GM18873 (cell line): ENCODE measurements around the gene NPY5R.
A peak's percentile ranks its signal among the peaks of the same experiment; 100 is the strongest.

ENCODE experiments used
- ATAC-seq: cut with Tn5 transposase; IDR thresholded peaks from one replicate; pipeline ENCODE4 v1.9.1; 2021; ENCODE audit warnings: mild to moderate bottlenecking, moderate library complexity, moderate number of reproducible peaks; ENCODE audit not compliant: unreplicated experiment, low FRiP score

Gene NPY5R

DNA sequence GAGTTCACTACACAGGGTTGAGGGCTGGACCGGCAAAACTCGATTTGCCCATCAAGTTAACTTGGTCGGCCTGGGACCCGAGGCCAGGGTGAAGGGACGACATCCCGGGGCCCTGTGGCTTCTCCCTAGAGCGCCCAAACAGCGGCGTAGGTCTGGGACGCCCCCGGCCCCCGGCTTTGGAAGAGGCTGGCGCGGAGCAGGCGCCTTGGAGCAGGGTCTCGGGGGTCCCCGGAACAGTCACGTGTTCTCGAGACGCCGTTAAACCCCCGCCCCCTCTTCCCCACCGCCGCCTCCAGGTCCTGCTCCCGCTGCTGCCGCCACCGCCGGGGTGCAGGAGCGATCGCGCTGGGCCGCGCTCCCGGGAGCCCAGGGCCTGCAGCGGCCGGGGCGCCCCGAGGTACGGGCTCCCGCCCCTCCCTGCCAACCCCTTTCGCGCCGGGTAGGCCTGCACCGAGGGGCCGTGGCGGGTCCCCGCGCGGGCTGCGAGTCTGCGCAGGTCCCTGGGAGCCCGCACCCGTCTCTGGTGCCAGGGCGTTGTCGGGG lies at the start of gene NPY5R:
Gene NPY5R, plus strand, starts transcription at position 289 of the 543 bp plus-strand sequence. CDS start 6,382 bp downstream, outside the sequence.
- no peak for ATAC-seq

DNA sequence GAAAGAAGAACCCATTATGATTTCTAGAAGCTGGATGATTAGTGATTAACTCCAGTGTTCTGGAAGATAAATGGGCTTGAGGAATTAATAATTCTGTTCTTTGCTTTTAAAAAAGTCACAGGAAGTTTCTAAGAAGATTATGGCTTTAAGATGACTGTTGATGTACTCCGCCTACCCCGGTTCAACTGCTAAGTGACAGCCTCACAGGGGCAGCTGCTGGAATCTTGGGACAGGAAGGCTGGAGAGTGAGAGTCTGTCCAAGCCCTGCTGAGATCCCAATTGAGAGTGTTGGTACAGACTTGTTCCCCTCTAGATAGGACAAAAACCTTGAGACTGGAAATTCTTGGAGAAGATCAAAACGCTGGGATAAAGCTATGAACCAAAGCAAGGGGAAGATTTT lies 48.6 kb upstream of the NPY5R start:
- ATAC-seq: no peak

DNA sequence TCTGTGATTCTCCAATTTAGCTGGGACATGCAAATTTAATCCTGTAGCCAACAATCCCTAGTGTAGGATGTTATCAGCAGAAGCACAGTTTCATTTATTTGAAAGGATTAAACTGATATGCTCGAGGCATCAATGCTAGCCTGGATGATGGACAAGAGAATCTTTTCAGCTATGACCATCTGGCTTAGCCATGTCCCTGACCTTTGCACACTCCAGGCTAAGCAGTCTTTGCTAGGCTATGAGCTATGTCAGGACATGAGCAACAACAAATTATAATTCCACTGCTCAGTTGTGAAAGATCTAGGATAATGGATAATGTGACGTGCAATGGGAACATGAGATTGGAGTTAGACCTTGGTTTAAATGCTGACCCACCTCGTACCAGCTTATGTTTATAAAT lies 43.2 kb upstream of the NPY5R start:
- no peak for ATAC-seq

DNA sequence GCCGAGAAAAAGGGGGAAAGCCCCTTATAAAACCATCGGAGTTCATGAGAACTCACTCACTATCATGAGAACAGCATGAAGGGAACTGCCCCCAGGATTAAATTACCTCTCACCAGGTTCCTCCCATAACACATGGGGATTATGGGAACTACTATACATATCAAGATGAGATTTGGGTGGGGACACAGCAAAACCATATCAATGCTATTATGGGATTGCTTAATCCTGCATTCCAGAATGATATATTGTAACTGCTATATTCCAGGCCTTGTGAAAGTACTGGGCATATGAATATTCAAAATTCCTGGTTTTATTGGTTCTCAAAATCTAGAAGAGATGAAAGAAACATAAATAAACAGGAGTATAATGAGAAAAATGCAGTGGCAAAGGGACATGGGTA lies 40.6 kb upstream of the NPY5R start:
- no peak for ATAC-seq

DNA sequence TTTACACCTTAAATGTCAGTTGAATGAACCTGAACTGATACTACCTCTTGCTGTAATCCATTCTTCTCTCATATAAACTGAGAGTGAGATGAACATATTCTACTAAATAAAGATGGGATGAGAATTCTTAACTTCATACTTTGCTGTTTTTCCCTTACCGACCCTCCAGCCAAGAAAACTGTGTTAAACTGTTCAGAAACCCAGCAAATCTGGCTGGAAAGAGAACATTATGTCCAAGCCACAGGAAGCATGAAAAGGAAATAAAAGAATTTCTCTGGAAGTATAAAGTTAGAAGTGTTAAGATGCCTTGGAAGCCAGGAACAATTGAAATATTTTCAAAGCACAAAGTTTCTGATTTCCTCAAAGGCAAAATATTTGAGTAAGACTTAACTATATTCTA lies 34.2 kb upstream of the NPY5R start:
- ATAC-seq: no peak

DNA sequence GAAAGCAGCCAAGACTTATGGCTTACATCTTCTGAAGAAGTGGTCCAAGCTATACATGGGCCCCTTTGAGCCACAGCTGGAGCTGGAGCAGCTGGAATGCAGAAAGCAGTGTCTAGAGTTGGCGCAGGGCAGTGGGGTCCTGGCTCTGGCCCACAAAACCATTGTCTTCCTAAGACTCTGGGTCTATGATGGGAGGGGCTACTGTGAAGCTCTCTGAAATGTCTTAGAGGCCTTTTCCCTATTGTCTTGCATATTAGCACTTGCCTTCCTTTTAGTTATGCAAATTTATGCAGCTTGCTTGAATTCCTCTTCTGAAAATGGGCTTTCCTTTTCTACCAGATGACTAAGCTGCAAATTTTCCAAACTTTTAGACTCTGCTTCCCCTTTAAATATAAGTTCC lies 26.6 kb upstream of the NPY5R start:
- no peak for ATAC-seq

DNA sequence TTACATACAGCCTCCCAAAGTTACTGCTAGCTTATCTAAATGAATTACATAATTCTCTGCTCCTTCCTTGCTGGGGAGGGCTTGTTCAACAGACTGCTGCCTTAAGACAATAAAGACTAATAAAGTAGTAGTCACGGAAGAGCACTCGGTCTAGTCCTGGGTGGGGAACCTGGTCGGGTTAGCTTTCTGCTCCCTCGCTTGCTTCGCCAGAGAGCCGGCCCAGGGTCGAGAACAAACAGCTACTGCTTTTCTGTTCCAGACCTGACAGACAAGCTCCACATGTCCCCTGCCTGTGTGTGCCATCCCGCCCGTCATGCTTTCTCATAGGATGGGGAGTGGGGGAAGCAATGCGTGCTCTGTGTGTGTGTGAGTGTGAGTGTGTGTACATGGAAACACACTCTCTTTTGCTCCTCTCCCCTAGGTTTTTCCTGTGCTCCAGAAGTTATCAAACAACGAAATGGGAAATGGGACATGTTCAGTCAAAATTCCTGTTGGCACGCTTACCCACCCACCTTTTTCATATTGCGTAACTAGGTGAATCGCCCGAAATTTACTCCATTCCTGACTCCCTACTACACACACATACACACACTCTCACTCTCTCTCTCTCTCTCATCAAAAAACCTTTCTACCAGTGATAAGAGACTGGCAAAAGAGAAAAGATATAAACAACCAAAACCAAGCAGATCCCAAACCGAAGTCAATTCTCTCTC lies 12.6 kb upstream of the NPY5R start:
- ATAC-seq: no peak

DNA sequence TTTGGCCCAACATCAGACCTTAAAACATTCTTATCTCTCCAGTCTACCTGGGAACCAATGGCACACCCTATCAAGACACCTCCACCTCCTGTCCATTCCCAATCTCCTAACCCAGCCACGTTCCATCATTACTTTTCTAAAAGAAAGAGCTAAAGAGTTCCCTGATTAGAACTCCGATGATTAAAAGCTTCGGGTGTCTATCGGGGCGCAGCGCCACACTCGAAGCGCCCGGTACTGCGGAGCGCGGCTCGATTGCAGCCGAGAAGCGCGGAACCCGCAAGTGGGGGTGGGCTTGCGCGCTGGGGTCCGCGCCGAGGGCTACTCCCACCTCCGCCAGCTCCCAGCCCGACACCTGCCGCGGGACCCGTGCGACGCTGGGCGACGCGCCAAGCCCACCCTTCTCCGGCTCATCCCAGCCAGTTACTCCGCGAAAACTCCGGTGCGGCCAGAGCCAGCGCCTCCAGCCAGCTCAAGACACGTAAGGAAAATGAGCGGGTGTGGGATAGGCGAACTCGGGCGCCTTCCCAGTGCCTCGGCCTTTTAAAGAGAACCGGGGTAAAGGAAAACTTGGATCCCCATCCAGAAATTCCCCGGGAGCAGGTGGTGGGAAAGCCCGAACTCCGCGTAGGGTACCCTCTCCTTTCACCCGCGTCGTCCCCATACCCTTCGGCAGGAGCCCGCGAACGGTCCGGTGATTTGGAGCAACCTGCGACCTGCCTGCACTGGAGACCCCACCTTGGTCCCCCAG lies 11.9 kb upstream of the NPY5R start:
- ATAC-seq: no peak

DNA sequence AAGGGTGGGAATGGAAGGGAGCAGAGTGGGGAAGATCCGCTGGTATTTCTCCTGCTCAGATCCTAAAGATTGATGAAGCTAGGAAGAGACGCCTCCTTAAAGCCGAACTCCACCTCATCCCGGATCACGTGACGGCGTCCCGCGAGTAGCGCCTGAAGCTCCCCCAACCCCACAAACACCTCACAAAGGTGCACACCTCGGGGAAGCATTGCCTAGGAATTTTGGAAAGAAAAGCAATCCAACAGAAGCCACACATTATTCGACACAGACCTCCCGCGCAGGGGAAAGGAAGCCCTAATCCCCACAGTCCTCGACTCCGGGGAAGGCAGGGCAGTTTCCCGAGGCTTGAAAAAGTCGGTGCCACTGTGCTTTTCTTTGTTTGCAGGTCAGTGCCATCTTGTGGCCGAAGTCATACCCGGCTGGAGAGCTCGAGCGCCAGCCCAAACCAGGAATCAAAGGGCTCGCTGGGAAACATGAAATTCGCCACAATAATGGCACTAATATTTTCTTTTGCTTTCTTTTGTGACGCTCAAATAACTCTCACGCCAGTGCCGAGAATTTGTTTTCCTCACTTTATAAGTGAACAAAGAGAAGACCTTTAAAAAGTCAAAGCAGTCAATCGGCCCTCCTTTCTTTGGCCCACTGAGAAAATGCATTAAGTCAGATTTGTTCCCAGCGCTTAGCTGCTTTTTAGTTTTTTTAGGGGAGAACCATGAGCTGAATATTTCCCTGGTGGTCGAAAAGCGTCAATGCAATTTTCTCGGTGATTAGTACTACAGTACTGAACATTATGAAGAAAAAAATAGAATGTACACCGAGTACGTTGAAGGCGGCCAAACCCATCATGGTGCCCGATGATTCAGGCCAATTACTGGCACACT lies 10.9 kb upstream of the NPY5R start, which contains the start of gene NPY1R:
Gene NPY1R, minus strand, starts transcription at position 71 of the 881 bp plus-strand sequence. CDS start 6,042 bp downstream, outside the sequence.
- peak; percentile 77 for ATAC-seq

DNA sequence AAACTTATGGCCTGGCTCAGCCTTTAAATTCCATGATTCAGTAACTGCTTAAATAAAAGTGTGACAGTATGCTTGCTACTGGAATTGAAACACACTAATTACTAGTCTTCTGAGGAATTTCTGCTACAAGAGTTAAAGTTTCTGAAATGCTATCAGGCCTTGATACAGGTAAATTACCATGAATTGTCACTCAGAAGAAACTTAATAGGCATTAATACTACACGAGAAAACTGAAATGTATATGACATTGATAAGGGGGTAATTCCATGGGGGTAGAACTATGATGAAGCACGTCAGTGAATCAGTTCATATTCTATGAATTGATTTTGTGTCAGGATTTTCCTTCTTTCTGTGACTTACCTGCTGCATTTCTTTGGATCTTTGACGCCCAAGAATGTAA lies 8.3 kb upstream of the NPY5R start:
- no peak for ATAC-seq

DNA sequence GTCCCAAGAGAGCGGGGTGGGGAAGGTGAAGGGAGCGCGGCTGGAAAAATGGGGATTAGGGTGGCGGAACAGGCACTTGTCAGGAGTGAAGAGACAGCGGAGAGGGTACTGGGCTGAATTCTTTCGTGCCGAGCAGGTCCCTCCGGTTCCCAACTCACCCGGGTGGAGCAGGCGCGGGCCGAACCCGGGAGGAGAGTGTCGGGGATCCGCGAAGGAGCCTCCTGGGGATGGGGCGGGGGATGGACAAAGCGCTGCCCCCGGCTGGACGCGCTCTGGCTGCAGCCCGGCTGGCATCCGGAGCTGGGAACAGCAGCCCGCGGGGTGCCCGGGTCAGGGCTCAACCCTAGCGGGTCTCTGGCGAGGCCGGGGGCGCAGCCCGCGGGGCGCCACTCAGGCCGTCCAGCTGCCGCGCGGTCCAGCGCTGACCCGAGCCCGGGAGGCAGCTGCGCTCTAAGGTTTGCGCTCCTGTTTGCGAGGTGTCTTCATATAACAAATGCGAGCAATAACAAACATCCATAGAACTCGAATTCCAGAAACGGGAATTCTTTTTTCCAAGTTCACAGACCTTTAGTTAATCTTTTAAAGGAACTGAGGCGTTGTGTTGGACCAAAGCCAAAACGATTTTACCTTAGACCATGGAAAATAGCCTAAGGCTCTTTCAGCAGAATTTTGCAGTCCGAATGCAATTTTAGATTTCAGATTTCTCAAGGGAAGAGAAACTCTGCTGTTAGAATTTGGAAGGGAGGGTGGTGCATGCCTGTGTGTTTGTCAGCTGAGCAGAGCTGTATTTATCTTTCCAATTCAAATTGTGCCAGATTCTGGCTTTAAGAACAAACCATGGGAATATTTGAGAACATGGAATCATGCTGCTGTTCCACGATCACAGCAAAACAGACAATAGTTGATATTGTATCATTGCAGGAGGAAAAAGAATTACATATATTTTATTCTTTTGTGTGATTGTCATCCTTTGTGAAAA lies 744 bp downstream of the NPY5R start:
- no peak for ATAC-seq

DNA sequence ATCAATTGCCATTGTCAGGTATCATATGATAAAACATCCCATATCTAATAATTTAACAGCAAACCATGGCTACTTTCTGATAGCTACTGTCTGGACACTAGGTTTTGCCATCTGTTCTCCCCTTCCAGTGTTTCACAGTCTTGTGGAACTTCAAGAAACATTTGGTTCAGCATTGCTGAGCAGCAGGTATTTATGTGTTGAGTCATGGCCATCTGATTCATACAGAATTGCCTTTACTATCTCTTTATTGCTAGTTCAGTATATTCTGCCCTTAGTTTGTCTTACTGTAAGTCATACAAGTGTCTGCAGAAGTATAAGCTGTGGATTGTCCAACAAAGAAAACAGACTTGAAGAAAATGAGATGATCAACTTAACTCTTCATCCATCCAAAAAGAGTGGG lies 7.0 kb downstream of the NPY5R start:
- no peak for ATAC-seq

DNA sequence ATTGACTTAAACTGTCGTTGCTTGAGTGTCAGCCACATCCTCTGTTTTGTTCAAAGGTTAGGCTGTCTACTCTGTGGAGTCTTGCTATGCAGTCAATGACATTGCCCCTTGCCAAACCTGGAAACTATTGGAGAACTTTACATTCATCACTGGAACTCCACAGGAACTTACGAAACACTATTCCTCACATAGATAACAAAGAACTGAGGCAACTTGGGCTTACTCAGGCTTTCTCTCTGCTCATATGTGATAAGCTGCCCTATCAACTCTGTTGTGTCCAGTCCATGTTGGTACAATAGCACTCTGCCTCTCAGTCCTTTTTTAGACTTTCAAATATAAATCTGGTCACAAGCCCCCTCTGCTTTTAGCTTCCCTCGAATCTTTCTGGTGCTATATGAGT lies 9.4 kb downstream of the NPY5R start:
- ATAC-seq: no peak

DNA sequence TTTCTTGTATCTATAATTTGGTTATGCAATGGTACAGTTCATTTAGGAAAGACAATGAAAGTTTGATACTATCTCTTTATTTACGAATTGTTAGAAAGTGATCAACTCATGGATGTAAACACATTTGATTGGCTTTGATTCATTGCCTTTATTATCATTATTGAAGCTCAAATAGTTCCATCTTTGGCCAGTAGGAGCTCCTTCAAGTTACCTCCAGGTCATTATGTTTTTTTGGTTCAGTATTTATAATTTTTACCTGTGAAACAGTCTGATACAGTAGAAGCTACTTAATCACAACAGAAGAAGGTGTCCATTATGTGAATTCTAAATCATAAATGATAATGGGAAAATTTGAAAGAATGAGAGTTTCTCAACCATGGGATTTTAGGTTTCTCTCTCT lies 12.4 kb downstream of the NPY5R start:
- ATAC-seq: no peak

DNA sequence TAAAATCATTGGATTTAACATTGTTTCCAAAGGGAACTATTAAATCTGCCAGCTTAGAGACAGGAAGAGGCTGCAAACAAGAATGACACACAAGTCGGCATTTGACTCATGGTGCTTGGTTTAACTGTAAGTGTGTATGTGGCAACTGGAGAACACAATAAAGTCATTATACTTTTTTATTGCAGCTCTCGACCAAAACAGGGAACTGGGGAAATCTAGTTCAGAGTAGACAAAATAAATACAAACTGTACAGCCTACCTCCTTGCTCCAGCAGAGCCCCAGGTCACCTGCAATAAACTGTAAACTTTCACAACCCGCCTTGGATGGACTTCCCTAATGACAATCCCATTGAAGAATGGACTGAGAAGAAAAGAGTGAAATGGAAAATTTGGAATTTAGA lies 24.0 kb downstream of the NPY5R start:
- ATAC-seq: no peak

DNA sequence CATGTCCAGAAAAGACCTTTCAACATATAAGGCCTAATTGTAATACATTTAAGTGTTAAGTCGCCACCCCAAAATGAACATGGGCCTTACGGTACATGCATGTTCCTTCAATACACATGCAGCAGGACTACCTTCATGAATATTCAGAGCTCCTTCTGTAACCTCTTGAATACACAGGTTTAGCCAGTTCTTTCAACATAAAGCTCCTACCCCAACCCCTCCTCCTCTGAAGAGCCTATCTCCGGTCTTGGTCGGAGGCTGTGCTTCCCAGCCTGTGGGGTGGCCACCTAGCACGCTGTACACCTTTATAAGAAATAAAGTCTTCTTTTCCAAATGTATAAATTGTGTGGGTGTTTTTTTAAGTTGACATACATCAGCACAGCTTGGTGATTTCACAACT lies 28.3 kb downstream of the NPY5R start:
- ATAC-seq: no peak

DNA sequence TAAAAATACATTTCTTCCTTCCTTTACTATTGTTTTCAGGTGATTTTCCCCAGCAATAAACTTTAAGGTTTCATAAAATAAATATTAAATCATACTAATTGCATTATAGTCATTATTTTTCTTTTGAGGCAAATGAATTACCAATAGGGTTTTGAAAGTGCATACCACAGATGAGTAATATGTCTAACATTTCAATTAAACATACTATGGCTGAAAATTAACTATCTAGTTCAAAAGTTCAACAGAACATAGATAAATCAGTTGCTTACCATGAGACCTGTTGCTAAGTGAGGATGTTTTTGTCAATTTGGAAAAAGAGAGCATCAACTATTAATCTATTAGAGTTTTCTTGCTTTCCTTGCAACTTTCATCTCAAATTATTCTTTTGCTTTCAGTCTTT lies 35.0 kb downstream of the NPY5R start:
- ATAC-seq: no peak

DNA sequence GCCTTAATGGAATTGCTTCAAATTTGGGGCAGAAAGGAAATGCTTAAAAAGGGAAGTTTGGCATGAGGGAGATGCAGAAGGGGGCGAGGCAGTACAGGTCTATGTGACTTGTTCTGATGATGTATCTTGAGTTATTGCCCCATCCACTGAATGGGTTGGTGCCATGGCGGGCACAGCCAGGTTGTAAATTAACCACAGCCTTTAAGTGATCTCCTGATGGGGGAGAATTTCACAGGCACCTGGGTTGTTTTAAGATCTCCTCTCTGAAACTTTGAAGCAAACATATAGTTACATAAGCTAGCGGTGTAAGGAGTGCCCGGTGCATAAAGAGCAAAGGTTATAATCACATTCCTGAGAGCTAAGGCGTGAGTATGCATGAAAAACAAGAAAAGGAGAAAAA lies 37.0 kb downstream of the NPY5R start:
- ATAC-seq: no peak

DNA sequence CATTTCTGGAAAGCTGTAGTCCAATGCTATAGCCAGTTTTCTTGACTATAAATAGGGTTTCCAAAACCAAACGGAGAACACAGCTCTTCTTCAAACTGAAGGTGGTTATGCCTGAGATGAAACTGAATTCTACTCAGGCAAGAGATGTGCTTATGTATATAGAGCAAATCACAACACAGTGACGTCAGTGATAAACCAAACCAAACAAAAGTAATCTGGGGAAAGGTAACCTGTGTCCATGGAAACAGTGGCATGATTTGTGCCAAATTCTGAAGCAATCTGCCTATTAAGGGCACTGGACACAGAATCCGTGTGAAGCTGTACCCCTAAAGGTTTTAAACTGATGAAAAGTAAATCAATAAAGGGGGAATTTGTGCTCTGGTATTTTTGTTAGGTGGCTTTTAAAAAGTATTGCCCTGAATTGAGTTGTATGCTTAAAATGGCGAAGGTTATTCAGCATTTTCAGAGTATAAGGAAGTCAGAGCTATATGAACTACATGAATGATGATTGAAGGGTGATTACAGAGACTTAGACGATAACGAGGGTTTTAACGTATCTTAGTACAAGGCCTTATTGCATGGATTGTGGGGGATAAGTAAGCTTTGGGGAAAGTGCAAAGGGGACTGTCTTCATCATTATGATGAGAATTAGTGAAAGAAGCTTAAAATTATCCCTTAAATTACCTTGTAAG lies 38.6 kb downstream of the NPY5R start:
- ATAC-seq: no peak
